A375 (cell line): ENCODE data around the gene MAT2A. TPM values are rescaled to one million over a fixed set of nuclear protein-coding genes. Genes with fewer than 3 reads are reported as not detected.

ENCODE experiments used
- small RNA-seq: library from RNA; depleted of rRNA; stranded (forward); fragments of <200 nt; gene quantifications from one replicate; pipeline ENCODE3, GENCODE V24; 2014
- total RNA-seq: library from RNA; depleted of rRNA; stranded (reverse); fragments of >200 nt; shearing (Covaris generic); gene quantifications from 2 replicates; pipeline ENCODE4 v1.2.3, GENCODE V29; 2014; rRNA removed

MAT2A gene
- 188 and 191 TPM in 2 replicates for total RNA-seq

GRCh38 chr2:85538507-85539360 is at the start of gene MAT2A:
TSS of gene MAT2A (plus strand) at chr2:85539168. CDS start at chr2:85539288, 120 bp downstream.

GRCh38 chr2:85561280-85562212 is 22.6 kb downstream of the MAT2A start, which contains the start of gene GGCX:
TSS of gene GGCX (minus strand) at chr2:85561493. CDS start at chr2:85561428, 65 bp downstream.

GRCh38 chr2:85577386-85578242 is 38.6 kb downstream of the MAT2A start, which contains the start of gene VAMP8:
TSS of gene VAMP8 (plus strand) at chr2:85577586. CDS start at chr2:85577647, 61 bp downstream.

GRCh38 chr2:85584354-85584856 is 45.4 kb downstream of the MAT2A start, which contains the start of gene VAMP5:
TSS of gene VAMP5 (plus strand) at chr2:85584431. CDS start at chr2:85584491, 60 bp downstream.

Small RNAs within 50 kb of the gene (small RNA-seq; reads per million reads assigned to genes)
- not detected for gene RN7SL126P

Other genes starting within 250 kb of the MAT2A start
- gene TGOLN2, start 211.2 kb upstream of the MAT2A start, total RNA-seq = 93.8 and 94.8 TPM in 2 replicates
- gene RETSAT, start 184.6 kb upstream of the MAT2A start, total RNA-seq = 24.2 and 24.9 TPM in 2 replicates
- gene ELMOD3, start 184.4 kb upstream of the MAT2A start, total RNA-seq = 7.8 and 11.9 TPM in 2 replicates
- gene CAPG, start 128.8 kb upstream of the MAT2A start, total RNA-seq = 164 and 165 TPM in 2 replicates
- gene SH2D6, start 120.5 kb upstream of the MAT2A start, total RNA-seq = 0.24 and 0.60 TPM in 2 replicates
- 36.9 and 40.5 TPM in 2 replicates for gene GGCX, start 22.3 kb downstream of the MAT2A start, total RNA-seq
- 21.2 and 22.0 TPM in 2 replicates for gene VAMP8, start 38.4 kb downstream of the MAT2A start, total RNA-seq
- gene VAMP5, start 45.3 kb downstream of the MAT2A start, total RNA-seq = 31.3 and 38.8 TPM in 2 replicates
- 137 and 156 TPM in 2 replicates for gene RNF181, start 56.6 kb downstream of the MAT2A start, total RNA-seq
- 5.5 and 7.2 TPM in 2 replicates for gene TMEM150A, start 63.5 kb downstream of the MAT2A start, total RNA-seq
- 31.9 and 33.1 TPM in 2 replicates for gene C2orf68, start 72.9 kb downstream of the MAT2A start, total RNA-seq
- gene USP39, start 77.0 kb downstream of the MAT2A start, total RNA-seq = 112 and 120 TPM in 2 replicates
- not detected in 2 replicates for gene SFTPB, start 129.0 kb downstream of the MAT2A start, total RNA-seq
- gene GNLY, start 155.2 kb downstream of the MAT2A start, total RNA-seq = not detected in 2 replicates
- 7.6 and 10.0 TPM in 2 replicates for gene ATOH8, start 214.8 kb downstream of the MAT2A start, total RNA-seq